Activated CD4-positive, alpha-beta T cell treated with anti-CD3 and anti-CD28 coated beads, Interleukin-2, amount 50 U/mL, for 16 hours (primary cell): Measurements from ENCODE around the gene ZNF436.
"Not testable (repeated sequence)": the region's sequence is repeated elsewhere in the genome, so short reads cannot be mapped to it uniquely, and the experiment has no call there.

Experiments used
- DNase-seq: peaks from one replicate; pipeline ENCODE4 v3.0.0-alpha.2; 2020

The ZNF436 gene

GRCh38 chr1:23389837-23390321, 20.2 kb upstream of the ZNF436 start:
- DNase-seq: no peak

- DNase-seq: no peak
These were observed 17.9 kb upstream of the ZNF436 start for GRCh38 chr1:23387494-23387893.

- DNase-seq: no peak
These were observed 15.5 kb upstream of the ZNF436 start for GRCh38 chr1:23385119-23385621.

GRCh38 chr1:23384312-23385058, 14.8 kb upstream of the ZNF436 start:
- DNase-seq: no peak

GRCh38 chr1:23383577-23384311, 14.1 kb upstream of the ZNF436 start:
- no peak for DNase-seq

GRCh38 chr1:23381233-23381885, 11.7 kb upstream of the ZNF436 start:
- DNase-seq: no peak

GRCh38 chr1:23380719-23381118, 11.1 kb upstream of the ZNF436 start:
- DNase-seq: no peak

- not testable (repeated sequence) for DNase-seq
These were observed 10.6 kb upstream of the ZNF436 start for GRCh38 chr1:23380236-23380635.

- no peak for DNase-seq
These were observed 7.5 kb upstream of the ZNF436 start for GRCh38 chr1:23376890-23377811.

GRCh38 chr1:23374079-23374735, 4.6 kb upstream of the ZNF436 start:
- DNase-seq: not testable (repeated sequence)

GRCh38 chr1:23371987-23372880, 2.6 kb upstream of the ZNF436 start:
- DNase-seq: no peak

GRCh38 chr1:23370709-23371584, 1.3 kb upstream of the ZNF436 start:
- no peak for DNase-seq

- DNase-seq: no peak
These were observed 683 bp upstream of the ZNF436 start for GRCh38 chr1:23370330-23370708.

- DNase-seq: peak; percentile 88
These were observed 888 bp downstream of the ZNF436 start for GRCh38 chr1:23368562-23369334.

GRCh38 chr1:23367791-23368561, 1.7 kb downstream of the ZNF436 start:
- DNase-seq: peak; percentile 99

- no peak for DNase-seq
These were observed 2.2 kb downstream of the ZNF436 start for GRCh38 chr1:23367451-23367790.

GRCh38 chr1:23366598-23366997, 3.0 kb downstream of the ZNF436 start:
- DNase-seq: no peak

GRCh38 chr1:23366146-23366545, 3.5 kb downstream of the ZNF436 start:
- DNase-seq: no peak
